ENCODE data around the gene PRR14. TPM values are rescaled to one million over a fixed set of nuclear protein-coding genes. Genes with fewer than 3 reads are reported as not detected.

Gene PRR14
- total RNA-seq, 2 donors from 2014 or later, result 37.0 to 70.3 TPM

- Histone ChIP-seq H3K36me3 (no peaks in the 10 kb centered on the region), H3K27me3 (no peaks in the 10 kb centered on the region), H3K4me1 (no peaks in the 10 kb centered on the region), H3K9me3 (no peaks in the 10 kb centered on the region), H3K27ac (no peak overlapping the region), H3K4me3 (no peak overlapping the region), H3K9ac (ENCODE audit: low read depth in 2 of 2, low read length in 2 of 2) (no peak overlapping the region)
- DNase-seq, result no peak
- intact Hi-C loops (cut with DNase I), result no loop called here
- TF ChIP-seq CTCF (IDR thresholded peaks at IDR 0.05), result no peak
Observed at GRCh38 chr16:30645727-30646126, 5.0 kb upstream of the PRR14 start.

- intact Hi-C loops (cut with DNase I), result no loop called here
- no peaks in the 10 kb centered on the region for H3K9me3 ChIP-seq
- no peaks in the 10 kb centered on the region for H3K27me3 ChIP-seq
- no peak overlapping the region for H3K9ac ChIP-seq (ENCODE audit: low read depth in 2 of 2, low read length in 2 of 2)
- H3K36me3 ChIP-seq, result no peaks in the 10 kb centered on the region
- no peak overlapping the region for H3K27ac ChIP-seq
- DNase-seq, result no peak
- H3K4me3 ChIP-seq, result no peak overlapping the region
- TF ChIP-seq CTCF (IDR thresholded peaks at IDR 0.05), result no peak
- H3K4me1 ChIP-seq, result peaks cover 5% of the 10 kb centered on the region
Observed at GRCh38 chr16:30647274-30647571, 3.5 kb upstream of the PRR14 start.

GRCh38 chr16:30649725-30650368 is 913 bp upstream of the PRR14 start:
- peaks cover 9% of the 10 kb centered on the region for H3K36me3 ChIP-seq
- intact Hi-C loops (cut with DNase I), result no loop called here
- H3K9me3 ChIP-seq, result no peaks in the 10 kb centered on the region
- H3K27ac ChIP-seq, result peak overlapping the region; percentile 94
- peak overlapping the region; percentile 78 to 95 for H3K9ac ChIP-seq (ENCODE audit: low read depth in 2 of 2, low read length in 2 of 2)
- peaks cover 9% of the 10 kb centered on the region for H3K4me1 ChIP-seq
- TF ChIP-seq CTCF (IDR thresholded peaks at IDR 0.05), result no peak
- no peak for DNase-seq
- H3K4me3 ChIP-seq, result peak overlapping the region; percentile 62
- no peaks in the 10 kb centered on the region for H3K27me3 ChIP-seq

- H3K36me3 ChIP-seq, result peaks cover 20% of the 10 kb centered on the region
- peak; percentile 64 for TF ChIP-seq CTCF (IDR thresholded peaks at IDR 0.05)
- H3K27ac ChIP-seq, result peak overlapping the region; percentile 94
- intact Hi-C loops (cut with DNase I), result no loop called here
- H3K9me3 ChIP-seq, result no peaks in the 10 kb centered on the region
- DNase-seq, result peak; percentile 68
- no peaks in the 10 kb centered on the region for H3K27me3 ChIP-seq
- peak overlapping the region; percentile 93 to 95 for H3K9ac ChIP-seq (ENCODE audit: low read depth in 2 of 2, low read length in 2 of 2)
- peak overlapping the region; percentile 62 for H3K4me3 ChIP-seq
- H3K4me1 ChIP-seq, result peaks cover 9% of the 10 kb centered on the region
Observed at GRCh38 chr16:30651124-30652004, 604 bp downstream of the PRR14 start.

- H3K9me3 ChIP-seq, result no peaks in the 10 kb centered on the region
- H3K9ac ChIP-seq (ENCODE audit: low read depth in 2 of 2, low read length in 2 of 2), result peak overlapping the region; percentile 93 to 95
- H3K36me3 ChIP-seq, result peaks cover 20% of the 10 kb centered on the region
- peaks cover 14% of the 10 kb centered on the region for H3K4me1 ChIP-seq
- peak overlapping the region; percentile 94 for H3K27ac ChIP-seq
- no peak for DNase-seq
- H3K27me3 ChIP-seq, result no peaks in the 10 kb centered on the region
- H3K4me3 ChIP-seq, result peak overlapping the region; percentile 62
- no peak for TF ChIP-seq CTCF (IDR thresholded peaks at IDR 0.05)
- intact Hi-C loops (cut with DNase I), result no loop called here
Observed at GRCh38 chr16:30652005-30652296, 1.2 kb downstream of the PRR14 start.
